NK-92 treated with Interleukin-12 subunit alpha and Interleukin-12 subunit beta, amount 100 ng/mL, for 24 hours (cell line): ENCODE results near the gene EBNA1BP2.
"Not testable (repeated sequence)": the region's sequence is repeated elsewhere in the genome, so short reads cannot be mapped to it uniquely, and the experiment has no call there.

Experiments
- DNase-seq: peaks from one replicate; lab custom pipeline; 2025; lab: John Stamatoyannopoulos, UW

Gene EBNA1BP2

DNA sequence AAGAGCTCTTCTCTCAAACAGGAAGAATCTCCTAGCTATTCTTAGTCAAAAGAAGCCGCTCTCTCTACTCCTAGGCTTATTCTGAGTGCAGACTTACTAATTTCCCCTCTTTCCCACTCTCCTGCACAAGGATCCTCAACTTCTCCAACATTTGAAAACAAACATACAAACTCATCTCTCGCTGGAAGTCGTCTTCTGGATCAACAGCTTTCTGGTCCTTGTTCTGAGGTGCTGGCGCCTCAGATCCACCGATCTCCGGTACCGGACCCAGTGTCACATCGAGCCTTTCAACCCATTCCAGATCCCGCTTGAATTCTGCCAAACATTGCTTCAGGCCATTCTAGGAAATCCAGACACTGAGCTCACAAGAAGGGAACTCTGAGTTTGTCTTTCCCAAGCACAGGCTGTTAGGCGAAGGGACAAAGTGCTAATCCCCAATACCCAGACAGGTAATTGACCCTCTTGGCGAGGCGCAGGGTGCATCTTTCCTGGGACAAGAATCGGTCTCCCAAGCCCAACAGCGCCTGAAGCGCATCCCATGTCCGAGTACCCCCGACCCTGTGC lies 696 bp downstream of the EBNA1BP2 start:
- no peak for DNase-seq

DNA sequence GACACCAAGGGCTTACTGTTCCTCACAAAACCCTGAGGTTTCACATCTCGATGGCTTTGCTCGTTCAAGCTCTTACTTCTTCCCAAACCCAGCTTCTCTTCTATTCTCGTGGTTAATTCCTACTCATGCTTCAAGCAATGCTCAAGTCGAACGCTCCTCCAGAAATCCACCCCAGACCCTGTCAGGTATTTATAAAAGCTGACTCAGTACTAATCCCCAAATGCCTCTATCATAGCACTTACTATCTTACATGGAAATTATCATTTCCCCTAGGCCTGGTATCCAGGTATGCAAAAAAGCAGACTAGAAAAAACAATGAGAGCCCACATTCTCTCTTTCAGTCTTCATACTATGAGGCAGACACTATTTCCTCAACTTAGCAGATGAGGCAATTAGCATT lies 6.3 kb downstream of the EBNA1BP2 start:
- no peak for DNase-seq

DNA sequence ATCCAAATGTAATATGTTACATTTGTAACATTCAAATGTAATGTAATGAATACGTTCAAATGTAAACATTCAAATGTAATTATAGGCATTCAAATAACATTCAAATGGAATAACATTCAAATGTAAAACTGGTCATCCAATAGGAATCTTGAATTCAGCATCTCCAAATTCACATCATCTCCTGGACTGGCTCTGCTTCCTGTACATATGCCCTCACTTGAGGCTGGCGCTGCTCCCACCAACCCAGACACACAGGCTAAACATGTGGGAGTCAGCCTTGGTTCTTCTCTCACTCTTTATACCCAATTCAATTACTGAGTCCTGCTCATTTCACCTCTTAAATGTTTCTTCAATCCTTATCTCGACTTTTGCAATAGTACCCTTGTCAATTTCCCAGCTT lies 6.9 kb downstream of the EBNA1BP2 start:
- no peak for DNase-seq

DNA sequence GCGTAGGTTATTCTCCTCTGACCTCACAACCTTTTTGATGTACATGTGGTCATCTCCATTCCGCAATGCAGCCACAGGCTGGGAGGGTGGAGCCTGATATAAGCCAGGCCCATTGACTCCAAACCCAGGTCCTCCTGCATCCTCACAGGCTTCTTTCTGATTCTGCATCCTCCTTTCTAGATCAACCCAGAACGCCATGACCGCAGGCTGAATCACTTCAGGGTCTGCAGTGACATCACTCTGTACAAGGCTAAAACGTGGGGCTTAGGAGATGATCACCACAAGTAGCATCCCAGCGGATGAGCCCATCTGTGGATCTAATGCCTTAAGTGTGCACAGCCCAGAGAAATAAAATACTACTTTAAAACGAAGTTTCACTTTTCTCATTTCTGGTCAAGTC lies 16.1 kb downstream of the EBNA1BP2 start:
- DNase-seq: no peak

DNA sequence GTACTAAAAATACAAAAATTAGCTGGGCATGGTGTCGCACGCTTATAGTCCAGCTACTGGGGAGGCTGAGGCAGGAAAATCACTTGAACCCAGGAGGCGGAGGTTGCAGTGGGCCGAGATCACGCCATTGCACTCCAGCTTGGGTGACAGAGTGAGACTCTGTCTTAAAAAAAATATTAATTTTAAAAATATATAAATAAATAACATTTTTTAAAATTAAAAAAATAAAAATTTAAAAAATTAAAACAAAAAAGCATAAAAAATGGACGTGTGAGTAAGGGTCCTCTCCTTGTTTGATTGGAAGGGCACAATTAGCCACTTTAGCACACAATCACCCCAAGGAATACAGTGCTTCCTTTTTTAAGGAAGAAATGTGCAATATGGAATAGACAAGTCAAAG lies 18.6 kb downstream of the EBNA1BP2 start:
- DNase-seq: no peak

DNA sequence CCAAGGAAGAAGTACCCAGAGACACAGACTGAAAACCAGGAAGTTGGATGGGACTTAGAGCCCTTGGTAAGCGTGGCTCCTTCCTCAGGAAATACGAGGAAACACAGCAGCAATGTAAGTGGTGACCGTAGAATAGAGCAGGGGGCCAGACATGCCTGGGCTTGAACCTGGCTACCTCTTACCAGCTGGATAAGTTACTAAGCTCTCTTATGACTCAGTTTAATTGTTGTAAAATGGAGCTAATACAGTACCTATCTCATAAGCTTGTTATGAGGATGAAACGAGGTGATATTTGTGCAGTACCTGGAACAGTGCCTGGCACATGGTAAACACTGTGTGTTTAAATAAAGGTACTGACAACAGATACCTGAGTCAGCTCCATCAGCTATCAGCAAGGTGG lies 19.2 kb downstream of the EBNA1BP2 start:
- no peak for DNase-seq

DNA sequence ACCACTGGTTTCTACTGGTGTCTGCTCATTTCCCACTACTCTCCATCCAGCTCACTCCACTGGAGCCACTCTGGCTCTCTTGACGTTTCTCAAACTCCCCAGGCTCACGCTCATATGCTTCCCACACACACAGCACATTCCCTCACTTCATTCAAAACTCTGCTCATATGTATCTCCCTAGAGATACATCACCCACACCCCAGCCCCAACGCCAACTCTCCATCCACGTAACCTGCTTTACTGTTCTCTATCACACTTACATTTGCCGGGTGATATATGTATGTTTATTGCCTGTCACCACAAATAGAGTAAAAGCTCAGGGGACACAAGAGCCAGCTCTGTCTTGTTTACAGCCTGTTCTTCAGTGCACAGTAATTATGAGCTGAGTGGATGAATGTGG lies 22.2 kb downstream of the EBNA1BP2 start:
- no peak for DNase-seq

DNA sequence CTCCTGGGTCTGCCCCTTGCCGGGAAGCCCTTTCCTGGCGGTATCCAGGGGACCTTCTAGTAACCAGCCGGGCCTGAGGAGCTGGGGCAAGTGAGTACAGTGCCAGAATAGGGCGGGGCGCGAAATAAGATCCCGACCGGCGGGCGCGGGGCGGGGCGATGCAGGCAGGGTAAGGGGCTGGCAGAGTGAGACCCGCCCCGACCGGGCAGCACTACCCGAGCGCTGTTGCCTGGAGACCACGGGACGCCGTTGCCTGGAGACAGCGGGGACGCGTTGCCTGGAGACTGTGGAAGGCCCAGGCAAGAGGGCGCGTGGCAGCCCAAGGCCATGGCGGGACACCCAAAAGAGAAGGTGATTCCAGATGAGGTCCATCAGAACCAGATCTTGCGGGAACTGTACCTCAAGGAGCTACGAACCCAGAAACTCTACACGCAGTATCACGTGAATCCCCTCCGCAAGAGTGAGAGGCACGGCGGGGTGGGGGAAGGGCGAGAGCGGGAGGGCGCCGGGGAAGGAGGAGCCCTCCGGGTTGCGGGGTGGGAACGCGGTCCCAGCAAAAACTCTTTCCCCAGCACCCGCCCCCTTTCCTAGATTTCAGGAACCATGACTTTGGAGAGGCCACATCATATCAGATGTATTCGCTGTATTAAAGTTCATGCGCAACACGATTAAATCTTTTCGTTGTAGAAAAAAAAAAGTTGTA lies 24.3 kb downstream of the EBNA1BP2 start:
- DNase-seq: no peak

DNA sequence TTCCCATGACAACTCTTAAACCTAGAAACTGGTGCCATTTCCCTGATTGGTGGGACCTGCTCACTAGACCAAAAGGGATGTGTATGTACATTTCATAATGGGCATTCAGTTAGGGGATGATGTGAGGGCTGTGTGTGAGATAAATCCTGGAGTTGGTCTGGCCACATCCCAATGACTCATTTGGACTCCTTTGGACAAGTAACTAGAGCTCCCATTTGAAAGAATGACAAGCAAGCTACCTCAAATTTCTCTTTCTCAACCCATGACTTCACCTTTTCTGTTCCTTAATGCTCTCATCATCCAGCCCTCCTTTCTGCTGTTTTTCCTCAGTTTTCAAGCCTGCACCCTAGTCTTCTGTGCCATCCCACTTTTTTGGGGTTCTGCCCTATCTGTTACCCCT lies 27.9 kb downstream of the EBNA1BP2 start:
- DNase-seq: no peak

DNA sequence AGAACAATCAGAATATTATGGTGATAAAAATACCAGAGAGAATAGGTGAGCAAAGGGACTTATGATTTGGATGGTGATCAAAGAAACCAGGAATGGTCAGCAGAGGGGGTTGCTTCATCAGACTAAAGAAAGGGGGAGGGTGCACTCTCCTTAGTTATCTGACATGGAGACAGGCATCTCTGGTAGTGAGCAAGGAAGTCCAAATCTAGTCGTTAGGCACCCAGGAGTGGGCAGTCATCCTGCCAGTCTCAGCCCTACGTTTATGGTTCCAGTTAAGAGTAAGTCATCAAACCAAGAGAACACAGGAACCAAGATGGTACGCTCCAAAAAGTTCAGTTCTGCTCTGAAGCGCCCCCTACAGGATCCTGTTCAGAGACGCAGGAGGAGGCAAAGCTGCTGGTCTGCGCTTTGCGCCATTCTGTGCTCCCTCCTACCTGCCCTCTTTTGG lies 28.6 kb downstream of the EBNA1BP2 start:
- no peak for DNase-seq

DNA sequence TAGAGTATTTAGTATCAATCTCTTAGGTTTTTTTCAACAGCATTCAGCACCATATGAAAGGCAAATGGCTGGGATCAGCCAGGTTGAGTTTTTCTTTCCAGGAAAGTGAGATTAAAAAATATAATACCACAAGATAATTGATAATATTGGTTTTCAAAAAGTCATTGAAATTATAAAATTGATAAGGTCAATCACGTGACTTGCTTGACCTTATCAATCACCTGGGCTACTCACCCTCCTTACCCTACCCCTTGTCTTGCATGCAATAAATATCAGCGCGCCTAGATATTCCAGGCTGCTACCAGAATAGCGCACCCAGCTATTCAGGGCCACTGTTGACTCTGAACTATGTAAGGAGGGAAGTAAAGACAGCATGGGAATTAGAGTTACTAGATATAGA lies 31.5 kb downstream of the EBNA1BP2 start:
- DNase-seq: no peak

DNA sequence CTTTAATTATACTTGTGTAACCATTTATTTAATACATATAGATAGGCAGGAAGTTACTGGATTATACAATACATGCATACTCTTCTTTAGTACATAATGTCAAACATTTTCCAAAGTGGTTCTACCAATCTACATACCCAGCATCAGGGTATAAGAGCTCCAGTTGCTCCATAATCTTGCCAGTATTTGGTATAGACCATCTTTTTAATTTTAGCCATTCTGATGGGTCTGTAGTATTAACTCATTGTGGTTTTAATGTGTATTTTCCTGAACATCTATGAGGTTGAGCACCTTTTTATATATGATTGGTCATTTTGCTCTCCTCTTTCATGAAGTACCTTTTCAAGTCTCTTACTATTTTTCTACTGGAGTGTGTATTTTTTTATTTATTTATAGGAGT lies 32.1 kb downstream of the EBNA1BP2 start:
- no peak for DNase-seq

DNA sequence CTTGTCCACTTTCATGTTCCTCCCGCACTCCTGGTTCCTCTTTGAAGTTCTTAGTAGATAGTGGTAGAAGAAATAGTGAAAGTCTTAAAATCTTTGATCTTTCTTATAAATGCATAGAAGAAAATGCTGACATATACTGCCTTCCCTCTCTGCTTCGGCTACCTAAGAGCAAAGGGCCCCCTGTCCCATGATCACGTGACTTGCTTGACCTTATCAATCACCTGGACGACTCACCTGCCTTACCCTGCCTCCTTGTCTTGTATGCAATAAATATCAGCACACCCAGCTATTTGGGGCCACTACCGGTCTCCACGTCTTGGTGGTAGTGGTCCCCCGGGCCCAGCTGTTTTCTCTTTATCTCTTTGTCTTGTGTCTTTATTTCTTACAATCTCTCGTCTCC lies 32.8 kb downstream of the EBNA1BP2 start:
- not testable (repeated sequence) for DNase-seq

DNA sequence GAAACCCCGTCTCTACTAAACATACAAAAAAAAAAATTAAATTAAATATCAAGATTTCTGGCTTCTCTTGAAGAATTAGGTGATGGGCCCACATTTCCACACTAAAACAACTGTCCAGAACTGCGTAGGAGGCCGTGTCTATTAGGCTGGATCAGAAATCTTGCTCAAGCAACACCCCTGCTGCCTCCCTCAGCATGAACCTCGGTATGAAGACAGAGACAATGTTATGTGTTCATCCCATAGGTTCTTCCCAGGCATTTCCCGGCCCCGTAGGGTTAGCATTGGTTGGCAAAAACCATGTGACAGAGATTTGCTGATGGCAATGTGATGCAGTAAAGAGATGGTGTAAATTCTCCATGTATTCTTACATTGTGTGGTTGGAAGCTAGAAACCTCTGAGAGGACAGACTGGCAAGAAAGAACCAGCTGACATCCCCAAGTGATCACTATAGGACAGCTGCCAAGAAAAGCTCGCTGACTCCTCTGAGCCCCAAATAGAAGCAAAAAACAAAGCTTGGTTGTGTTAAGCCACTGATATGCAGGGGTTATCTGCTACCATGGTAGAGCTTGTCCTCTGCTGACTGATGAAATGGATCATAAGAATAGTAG lies 34.5 kb downstream of the EBNA1BP2 start:
- no peak for DNase-seq

DNA sequence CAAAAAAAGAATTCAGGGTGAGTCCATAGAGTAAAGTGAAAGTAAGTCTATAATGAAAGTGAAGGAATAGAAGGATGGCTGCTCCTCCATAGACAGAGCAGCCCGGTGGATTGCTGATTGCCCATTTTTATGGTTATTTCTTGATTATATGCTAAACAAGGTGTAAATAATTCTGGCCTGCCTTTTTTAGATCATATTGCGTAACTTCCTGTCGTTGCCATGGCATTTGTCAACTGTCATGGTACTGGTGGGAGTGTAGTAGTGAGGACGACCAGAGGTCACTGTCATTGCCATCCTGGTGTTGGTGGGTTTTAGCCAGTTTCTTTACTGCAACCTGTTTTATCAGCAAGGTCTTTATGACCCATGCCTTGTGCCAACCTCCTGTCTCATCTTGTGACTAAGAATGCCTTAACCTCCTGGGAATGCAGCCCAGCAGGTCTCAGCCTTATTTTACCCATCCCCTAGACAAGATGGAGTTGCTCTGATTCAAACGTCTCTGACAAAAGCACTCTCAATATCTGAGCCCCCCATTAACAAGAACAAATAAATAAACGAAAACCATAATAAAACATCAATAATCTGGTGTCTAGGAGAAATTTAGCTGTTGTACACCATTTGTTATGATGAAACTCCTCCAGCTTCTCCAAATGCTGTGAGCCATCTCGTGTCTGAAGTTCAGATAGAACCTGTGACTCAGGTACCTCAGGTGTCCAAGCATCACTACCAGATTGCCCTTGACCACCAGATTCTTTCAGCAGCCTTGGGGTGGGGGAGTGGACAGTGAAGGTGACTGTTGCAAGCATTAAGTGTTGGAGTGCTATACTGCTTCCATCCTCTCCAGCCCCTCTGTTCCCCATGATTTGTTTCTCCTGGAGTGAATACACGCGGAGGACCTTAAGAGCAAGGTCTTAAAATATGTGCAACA lies 36.0 kb downstream of the EBNA1BP2 start:
- no peak for DNase-seq

DNA sequence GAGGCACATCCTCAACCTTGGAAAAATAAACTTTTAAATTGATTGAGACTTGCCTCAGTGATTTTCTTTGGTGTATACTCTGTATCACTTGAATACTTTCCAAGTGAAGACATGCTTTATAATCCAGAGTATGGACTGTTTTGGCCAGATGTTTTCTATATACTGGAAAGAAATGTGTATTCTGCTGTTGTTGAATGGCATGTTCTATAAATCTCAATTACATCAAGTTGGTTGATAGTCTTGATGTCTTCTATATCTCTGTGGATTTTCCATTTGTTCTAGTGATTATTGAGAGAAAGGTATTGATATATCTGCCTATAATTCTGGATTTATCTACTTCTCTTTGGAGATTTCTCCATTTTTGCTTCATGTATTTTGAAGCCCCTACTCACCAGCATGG lies 37.5 kb downstream of the EBNA1BP2 start:
- DNase-seq: no peak

DNA sequence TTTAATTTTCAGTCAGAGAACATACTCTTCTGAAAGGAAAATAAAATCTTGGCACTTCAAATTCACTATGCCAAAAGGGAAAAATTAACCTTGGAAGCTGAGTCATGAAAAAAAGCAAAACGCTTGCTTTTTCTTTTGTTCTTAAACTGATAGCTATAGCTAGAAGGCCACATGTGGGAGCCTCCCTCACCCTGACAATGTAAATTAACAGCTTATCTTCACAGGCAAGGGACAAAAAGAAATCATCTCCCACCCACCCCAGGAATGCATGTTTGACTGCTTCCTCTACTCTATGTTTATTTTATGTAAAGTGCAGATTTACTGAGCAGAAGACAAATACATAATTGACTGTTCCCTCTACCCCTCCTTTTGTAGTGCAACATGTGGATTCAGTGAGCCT lies 38.0 kb downstream of the EBNA1BP2 start:
- DNase-seq: no peak

DNA sequence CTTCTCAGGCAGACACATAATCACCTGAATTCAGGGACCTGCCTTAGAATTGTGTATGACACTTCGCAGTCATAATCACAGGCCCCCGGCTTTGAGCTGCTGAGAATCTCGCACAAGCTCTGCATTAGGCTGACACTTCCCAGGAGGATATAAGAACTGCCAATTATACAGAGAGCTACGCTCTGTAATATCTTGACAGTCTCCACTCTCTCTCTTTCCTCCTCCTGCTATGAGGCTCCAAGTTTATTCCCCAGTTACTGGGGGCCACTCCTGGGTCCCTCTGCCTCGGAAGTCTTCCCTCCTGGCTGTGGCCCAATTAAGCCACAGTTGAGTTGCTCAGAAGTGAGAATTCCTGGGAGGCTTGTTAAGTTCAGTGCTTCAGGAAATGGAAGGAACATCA lies 42.7 kb downstream of the EBNA1BP2 start:
- DNase-seq: no peak

DNA sequence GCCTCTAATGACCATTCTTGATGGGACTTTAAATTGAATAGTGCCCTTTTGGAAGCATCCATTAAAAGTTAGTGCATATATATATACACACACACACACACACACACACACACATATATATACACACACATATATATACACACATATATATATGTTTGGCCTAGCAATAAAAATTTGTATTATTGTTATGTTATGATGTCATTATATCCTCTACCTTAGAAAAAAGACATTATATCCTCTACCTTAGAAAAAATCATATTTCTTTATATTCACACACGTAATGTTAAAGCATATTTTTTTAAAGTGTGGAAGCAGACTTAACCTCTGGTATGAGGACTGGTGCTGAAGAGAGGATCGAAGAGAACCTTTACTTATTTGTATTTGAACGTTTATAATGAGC lies 43.3 kb downstream of the EBNA1BP2 start:
- no peak for DNase-seq

DNA sequence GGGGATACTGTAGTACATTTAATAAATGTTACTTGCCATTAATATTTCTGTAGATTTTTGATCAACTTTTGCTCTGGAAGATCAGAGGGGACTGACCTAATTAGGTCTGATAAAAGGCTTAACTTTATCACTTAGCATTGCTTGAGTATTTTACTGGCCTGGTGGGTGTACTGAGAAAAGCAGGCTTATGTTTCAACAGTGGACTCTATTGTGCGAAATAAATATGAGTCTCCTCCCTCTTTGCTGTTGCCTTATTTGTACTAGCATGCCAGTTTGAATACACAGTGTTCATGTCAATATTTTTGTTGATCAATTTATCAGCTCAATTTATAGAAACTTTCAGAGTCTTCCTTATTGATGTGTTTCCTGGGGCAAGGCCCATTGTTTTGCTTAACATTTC lies 49.1 kb downstream of the EBNA1BP2 start:
- DNase-seq: no peak

DNA sequence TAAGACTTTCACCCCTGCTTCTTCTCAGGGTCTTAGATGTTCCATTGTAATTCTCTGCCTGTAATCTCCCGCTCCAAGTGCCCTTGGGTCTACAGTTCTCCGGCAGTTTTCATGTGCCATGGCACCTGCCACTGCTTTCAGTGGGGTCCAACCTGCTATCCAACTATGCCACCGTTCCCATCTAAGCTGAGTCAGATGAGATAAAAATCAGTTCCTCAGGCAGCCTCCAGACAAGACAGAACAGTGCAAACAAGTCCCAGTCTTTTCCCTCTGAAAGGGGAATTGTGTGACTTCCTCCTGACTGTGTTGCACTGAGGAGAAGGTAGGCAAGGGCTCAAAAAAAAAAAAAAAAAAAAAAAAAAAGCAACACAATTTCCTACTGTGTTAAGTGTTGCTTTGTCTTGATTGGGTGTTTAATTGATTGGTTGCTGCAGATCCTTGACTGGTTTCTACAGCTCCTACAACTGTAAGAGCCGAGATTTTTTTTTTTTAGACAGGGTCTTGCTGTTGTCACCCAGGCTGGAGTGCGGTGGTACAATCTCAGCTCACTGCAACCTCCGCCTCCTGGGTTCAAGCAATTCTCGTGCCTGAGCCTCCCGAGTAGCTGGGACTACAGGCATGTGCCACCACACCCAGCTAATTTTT lies 50.7 kb downstream of the EBNA1BP2 start:
- no peak for DNase-seq

DNA sequence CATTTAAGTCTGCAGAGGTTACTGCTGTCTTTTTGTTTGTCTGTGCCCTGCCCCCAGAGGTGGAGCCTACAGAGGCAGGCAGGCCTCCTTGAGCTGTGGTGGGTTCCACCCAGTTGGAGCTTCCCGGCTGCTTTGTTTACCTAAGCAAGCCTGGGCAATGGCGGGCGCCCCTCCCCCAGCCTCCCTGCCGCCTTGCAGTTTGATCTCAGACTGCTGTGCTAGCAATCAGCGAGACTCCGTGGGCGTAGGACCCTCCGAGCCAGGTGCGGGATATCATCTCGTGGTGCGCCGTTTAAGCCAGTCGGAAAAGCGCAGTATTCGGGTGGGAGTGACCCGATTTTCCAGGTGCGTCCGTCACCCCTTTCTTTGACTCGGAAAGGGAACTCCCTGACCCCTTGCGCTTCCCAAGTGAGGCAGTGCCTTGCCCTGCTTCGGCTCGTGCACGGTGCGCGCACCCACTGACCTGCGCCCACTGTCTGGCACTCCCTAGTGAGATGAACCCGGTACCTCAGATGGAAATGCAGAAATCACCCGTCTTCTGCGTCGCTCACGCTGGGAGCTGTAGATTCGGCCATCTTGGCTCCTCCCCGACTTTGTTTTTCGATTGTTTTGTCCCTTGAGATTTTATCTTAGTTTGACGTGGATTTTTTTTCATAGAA lies 52.0 kb downstream of the EBNA1BP2 start:
- DNase-seq: not testable (repeated sequence)
